T-helper 1 cell (primary cell): ENCODE results near the gene MAPK1.
"Not testable (repeated sequence)": the region's sequence is repeated elsewhere in the genome, so short reads cannot be mapped to it uniquely, and the experiment has no call there.

Experiments used
- DNase-seq, 5 donors: peaks; one replicate each; pipeline ENCODE4 v3.0.0-alpha.2; 2012 to 2020

Gene MAPK1

GRCh38 chr22:21724496-21724895 is 142.9 kb downstream of the MAPK1 start:
- DNase-seq: not testable (repeated sequence)

GRCh38 chr22:21721195-21721852 is 146.1 kb downstream of the MAPK1 start:
- not testable (repeated sequence) for DNase-seq

- not testable (repeated sequence) for DNase-seq
Observed at GRCh38 chr22:21720191-21720859, 147.1 kb downstream of the MAPK1 start.

- no peak for DNase-seq
Observed at GRCh38 chr22:21719024-21719423, 148.4 kb downstream of the MAPK1 start.

- no peak for DNase-seq
Observed at GRCh38 chr22:21718499-21718898, 148.9 kb downstream of the MAPK1 start.

- not testable (repeated sequence) for DNase-seq
Observed at GRCh38 chr22:21716395-21717122, 150.9 kb downstream of the MAPK1 start.

- no peak for DNase-seq
Observed at GRCh38 chr22:21714786-21715185, 152.7 kb downstream of the MAPK1 start.

- no peak for DNase-seq
Observed at GRCh38 chr22:21714059-21714770, 153.2 kb downstream of the MAPK1 start.

- DNase-seq: no peak
Observed at GRCh38 chr22:21713428-21714058, 153.9 kb downstream of the MAPK1 start.

- peak; percentile 35 to 55 (median 40) for DNase-seq
Observed at GRCh38 chr22:21712751-21713427, 154.6 kb downstream of the MAPK1 start.

- no peak for DNase-seq
Observed at GRCh38 chr22:21711851-21712250, 155.6 kb downstream of the MAPK1 start.

GRCh38 chr22:21710156-21710555 is 157.3 kb downstream of the MAPK1 start:
- DNase-seq: no peak

GRCh38 chr22:21709688-21710087 is 157.8 kb downstream of the MAPK1 start:
- no peak for DNase-seq

GRCh38 chr22:21708960-21709359 is 158.5 kb downstream of the MAPK1 start:
- DNase-seq: no peak

- DNase-seq: no peak
Observed at GRCh38 chr22:21707677-21708076, 159.8 kb downstream of the MAPK1 start.
